WTC11 (cell line): Measurements from ENCODE around the gene SH3GL3.

Experiments used
- CDX4 ChIP-seq: fragments of 250-450 bp; sonication (Bioruptor Pico); IDR thresholded peaks from 2 replicates; pipeline ENCODE4 v1.9.0; 2021; ENCODE audit warnings: moderate library complexity, mild to moderate bottlenecking, inconsistent platforms, borderline replicate concordance
- CREM ChIP-seq: sonication (generic); formaldehyde crosslinking; IDR thresholded peaks from 2 replicates; pipeline ENCODE4 v1.8.1; 2022; ENCODE audit warnings: mild to moderate bottlenecking, missing genetic modification reagents, moderate library complexity
- CTCF ChIP-seq: fragments of 200-600 bp; IDR thresholded peaks from 2 replicates; pipeline ENCODE4 v1.8.0; 2022; ENCODE audit warnings: antibody characterized with exemption
- E2F1 ChIP-seq: sonication (generic); formaldehyde crosslinking; IDR thresholded peaks from 2 replicates; pipeline ENCODE4 v1.8.0; 2022; ENCODE audit warnings: mild to moderate bottlenecking, missing genetic modification reagents
- ESRRA ChIP-seq: sonication (generic); formaldehyde crosslinking; IDR thresholded peaks from 2 replicates; pipeline ENCODE4 v1.8.1; 2022; ENCODE audit warnings: mild to moderate bottlenecking, missing genetic modification reagents, borderline replicate concordance
- NFYB ChIP-seq: sonication (generic); formaldehyde crosslinking; conservative IDR thresholded peaks from 2 replicates; pipeline ENCODE4 v1.8.0; 2022; ENCODE audit warnings: low read depth, missing genetic modification reagents
- NR2C2 ChIP-seq: sonication (generic); formaldehyde crosslinking; IDR thresholded peaks from 2 replicates; pipeline ENCODE4 v1.8.0; 2022; ENCODE audit warnings: mild to moderate bottlenecking, missing genetic modification reagents
- RELA ChIP-seq: sonication (generic); formaldehyde crosslinking; IDR thresholded peaks from 2 replicates; pipeline ENCODE4 v1.8.1; 2022; ENCODE audit warnings: missing genetic modification reagents, mild to moderate bottlenecking, borderline replicate concordance
- SP1 ChIP-seq: sonication (generic); formaldehyde crosslinking; conservative IDR thresholded peaks from 2 replicates; pipeline ENCODE4 v1.8.1; 2022; ENCODE audit warnings: missing genetic modification reagents
- TP53 ChIP-seq: sonication (generic); formaldehyde crosslinking; IDR thresholded peaks from 2 replicates; pipeline ENCODE4 v1.8.1; 2023; ENCODE audit warnings: mild to moderate bottlenecking, missing genetic modification reagents
- ZNF263 ChIP-seq: sonication (generic); formaldehyde crosslinking; IDR thresholded peaks from 2 replicates; pipeline ENCODE4 v1.8.1; 2022; ENCODE audit warnings: low read depth, mild to moderate bottlenecking, moderate library complexity, missing genetic modification reagents
- ZNF317 ChIP-seq: sonication (generic); formaldehyde crosslinking; IDR thresholded peaks from 2 replicates; pipeline ENCODE4 v1.8.1; 2023; ENCODE audit warnings: low read depth, mild to moderate bottlenecking, moderate library complexity, missing genetic modification reagents, borderline replicate concordance
- ZNF425 ChIP-seq: fragments of 250-450 bp; sonication (Bioruptor Pico); conservative IDR thresholded peaks from 2 replicates; pipeline ENCODE4 v1.9.0; 2021; ENCODE audit warnings: mild to moderate bottlenecking
- ZSCAN18 ChIP-seq: fragments of 250-450 bp; sonication (Bioruptor Pico); IDR thresholded peaks from 2 replicates; pipeline ENCODE4 v2.1.2; 2022; ENCODE audit warnings: mild to moderate bottlenecking, moderate library complexity

DNA sequence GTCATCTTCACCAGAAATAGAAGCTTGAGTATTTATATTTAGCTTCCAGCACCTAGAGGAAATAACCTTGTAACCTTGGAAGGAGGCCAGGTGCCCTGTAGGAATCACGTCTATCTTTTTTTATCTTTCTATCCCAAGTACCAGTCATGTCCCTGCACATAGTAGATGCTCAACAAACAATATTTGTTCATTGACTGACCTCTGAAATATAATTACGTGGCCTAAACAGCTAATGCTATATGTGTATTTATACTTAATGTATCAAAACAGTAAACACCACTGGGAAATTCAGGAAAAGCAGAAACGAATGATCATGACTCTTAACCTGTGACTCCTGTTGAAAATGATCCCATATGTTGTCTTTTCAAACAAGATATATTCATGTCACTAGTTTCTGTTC is 108.9 kb downstream of the SH3GL3 start:
- no peak for TF ChIP-seq ZNF263 (CRISPR knock-in tag)
- TF ChIP-seq ESRRA, result no peak
- TF ChIP-seq CTCF, result no peak
- no peak for TF ChIP-seq CDX4 (CRISPR knock-in tag)
- no peak for TF ChIP-seq NFYB (CRISPR knock-in tag)
- no peak for TF ChIP-seq SP1 (CRISPR knock-in tag)
- no peak for TF ChIP-seq ZSCAN18 (CRISPR knock-in tag)
- TF ChIP-seq TP53 (CRISPR knock-in tag), result no peak
- TF ChIP-seq ZNF317 (CRISPR knock-in tag), result no peak
- no peak for TF ChIP-seq NR2C2 (CRISPR knock-in tag)
- no peak for TF ChIP-seq E2F1 (CRISPR knock-in tag)
- no peak for TF ChIP-seq ZNF425 (CRISPR knock-in tag)
- no peak for TF ChIP-seq RELA (CRISPR knock-in tag)
- TF ChIP-seq CREM (CRISPR knock-in tag), result no peak
